HG03378 (cell line): ENCODE data around the gene IL6ST.
"Not testable (repeated sequence)": the region's sequence is repeated elsewhere in the genome, so short reads cannot be mapped to it uniquely, and the experiment has no call there.

ENCODE experiments used
- ATAC-seq: cut with Tn5 transposase; IDR thresholded peaks from one replicate; pipeline ENCODE4 v1.9.1; 2021; ENCODE audit warnings: mild to moderate bottlenecking, moderate library complexity; ENCODE audit not compliant: unreplicated experiment

The IL6ST gene

GRCh38 chr5:55969956-55970355 is 24.8 kb downstream of the IL6ST start:
- ATAC-seq, result no peak

GRCh38 chr5:55966284-55966683 is 28.5 kb downstream of the IL6ST start:
- ATAC-seq, result no peak

GRCh38 chr5:55965525-55965924 is 29.2 kb downstream of the IL6ST start:
- ATAC-seq, result no peak

DNA sequence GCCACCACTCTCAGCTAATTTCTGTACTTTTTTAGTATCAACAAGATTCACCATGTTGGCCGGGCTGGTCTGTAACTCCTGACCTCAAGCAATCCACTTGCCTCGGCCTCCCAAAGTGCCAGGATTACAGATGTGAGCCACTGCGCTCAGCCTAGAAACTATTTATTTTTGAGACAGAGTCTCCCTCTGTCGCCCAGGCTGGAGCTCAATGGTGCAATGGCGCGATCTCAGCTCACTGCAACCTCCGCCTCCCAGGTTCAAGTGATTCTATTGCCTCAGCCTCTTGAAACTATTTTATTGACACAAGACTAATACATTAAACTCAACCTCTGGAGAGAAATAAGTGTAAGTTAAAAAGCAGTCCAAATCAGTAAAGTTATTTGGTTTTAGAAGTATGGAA is 34.0 kb downstream of the IL6ST start:
- no peak for ATAC-seq

DNA sequence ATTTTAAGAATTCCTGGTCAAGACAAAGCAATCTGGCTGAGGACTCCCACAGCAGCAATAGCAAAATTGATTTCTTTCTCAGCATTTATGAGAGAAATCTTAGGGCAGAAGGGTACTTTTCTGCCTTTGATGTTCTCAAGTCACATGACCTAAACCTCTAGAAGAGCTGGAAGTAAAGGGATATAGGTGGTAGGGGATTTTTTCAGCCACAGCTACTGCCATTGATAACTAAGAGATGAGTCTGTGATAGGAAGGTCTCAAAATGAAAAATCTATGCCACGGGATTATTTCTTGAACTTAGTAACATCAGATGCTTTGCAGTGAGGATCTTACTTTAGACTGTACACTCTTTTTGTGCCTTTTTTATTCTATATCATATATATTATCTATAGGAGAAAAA is 35.6 kb downstream of the IL6ST start:
- ATAC-seq, result no peak

DNA sequence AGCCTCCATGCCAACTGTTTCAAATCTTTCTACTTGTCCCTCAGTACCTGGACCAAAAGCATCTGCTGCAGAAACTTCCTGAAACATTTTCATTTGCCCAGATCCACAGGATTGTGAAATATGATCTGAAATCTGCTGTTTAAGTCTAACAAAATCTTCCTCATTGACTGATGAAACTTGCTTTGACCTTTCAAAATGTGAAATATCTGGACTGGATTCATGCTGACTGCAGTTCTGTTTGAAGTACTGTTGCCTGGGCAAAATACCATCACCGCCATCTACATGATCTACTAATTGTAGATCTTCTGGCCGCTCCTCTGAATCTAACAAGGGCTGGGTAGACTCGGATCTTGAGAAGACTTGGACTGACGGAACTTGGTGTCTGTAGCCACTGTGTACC is 53.6 kb downstream of the IL6ST start:
- not testable (repeated sequence) for ATAC-seq

DNA sequence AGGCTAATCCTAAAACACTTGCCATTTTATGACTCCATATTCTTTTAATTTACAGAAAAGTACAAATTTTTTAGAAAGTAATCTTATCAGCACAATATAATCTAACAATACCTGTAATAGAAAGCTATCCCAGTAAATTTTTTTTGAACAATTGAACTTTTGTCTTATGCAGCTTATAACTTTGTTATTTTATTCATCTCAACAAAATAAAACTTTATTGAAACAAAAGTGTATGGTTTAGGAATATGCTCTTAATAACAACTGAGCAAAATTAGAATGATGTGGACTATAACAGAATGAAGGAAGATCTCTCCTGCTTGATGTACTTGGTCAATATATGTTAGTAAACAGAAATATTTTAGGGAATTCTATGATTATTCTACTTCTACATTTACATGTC is 57.2 kb downstream of the IL6ST start:
- not testable (repeated sequence) for ATAC-seq

GRCh38 chr5:55936100-55936693 is 58.6 kb downstream of the IL6ST start:
- no peak for ATAC-seq

DNA sequence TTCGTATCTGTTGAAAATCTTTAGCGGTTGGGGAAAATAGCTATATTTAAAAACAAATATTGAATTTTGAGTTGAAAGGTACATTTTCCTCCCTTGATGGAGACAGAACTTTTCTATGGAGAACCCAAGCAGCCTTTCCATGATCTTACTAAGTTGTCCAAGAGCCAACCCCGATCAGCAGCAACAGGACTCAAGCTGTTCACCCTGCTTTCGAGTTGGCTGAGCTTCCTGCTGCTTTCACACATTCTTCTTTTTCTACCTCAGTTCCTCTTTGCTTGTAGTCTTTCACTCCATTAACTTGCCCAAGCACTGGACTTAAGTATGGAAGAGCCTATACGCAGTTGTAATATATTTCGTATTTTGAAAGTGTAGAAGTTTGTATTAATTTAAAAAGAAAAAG is 59.4 kb downstream of the IL6ST start:
- ATAC-seq, result no peak

DNA sequence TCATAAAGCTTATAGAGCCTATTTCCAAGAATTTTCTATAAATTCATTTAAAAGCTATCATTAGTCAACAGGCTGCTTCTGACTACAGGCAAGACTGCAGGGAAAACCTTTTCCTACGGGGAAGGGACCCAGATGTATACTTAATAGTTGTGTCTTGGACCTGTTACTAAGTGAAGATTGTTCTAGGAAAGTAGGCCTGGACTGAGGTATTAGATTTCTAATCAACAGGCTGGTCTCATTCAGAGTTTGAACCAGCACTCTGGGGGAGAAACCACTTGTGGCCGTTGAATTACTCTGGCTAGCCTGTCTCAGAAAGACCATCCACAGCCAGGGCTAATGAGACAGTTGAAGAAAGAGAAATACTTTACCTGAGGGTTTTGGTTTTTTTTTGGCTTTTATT is 60.0 kb downstream of the IL6ST start:
- ATAC-seq, result no peak

DNA sequence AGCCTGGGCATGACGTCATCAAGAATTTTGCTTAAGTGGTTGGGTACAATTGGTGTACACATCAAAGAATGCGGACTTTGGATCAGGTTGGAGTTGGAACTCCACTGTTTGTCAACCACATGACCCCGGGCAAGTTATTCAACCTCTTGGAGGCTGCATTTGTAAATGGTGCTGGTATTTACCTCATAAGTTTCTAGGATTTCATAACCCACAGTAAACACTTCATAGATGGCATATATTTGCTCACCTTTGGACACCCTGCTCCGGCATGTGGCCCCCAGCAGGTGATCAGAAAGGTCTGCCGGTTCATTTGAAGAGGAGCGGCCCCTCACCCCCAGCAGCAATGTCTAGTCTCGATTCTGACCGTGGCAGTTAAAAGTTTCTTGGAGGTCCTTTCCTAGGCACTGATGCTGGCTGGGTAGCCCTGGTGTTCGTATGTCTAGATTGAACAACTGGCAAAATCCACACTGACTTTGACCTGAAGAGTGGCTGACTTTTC is 60.6 kb downstream of the IL6ST start:
- ATAC-seq, result no peak

DNA sequence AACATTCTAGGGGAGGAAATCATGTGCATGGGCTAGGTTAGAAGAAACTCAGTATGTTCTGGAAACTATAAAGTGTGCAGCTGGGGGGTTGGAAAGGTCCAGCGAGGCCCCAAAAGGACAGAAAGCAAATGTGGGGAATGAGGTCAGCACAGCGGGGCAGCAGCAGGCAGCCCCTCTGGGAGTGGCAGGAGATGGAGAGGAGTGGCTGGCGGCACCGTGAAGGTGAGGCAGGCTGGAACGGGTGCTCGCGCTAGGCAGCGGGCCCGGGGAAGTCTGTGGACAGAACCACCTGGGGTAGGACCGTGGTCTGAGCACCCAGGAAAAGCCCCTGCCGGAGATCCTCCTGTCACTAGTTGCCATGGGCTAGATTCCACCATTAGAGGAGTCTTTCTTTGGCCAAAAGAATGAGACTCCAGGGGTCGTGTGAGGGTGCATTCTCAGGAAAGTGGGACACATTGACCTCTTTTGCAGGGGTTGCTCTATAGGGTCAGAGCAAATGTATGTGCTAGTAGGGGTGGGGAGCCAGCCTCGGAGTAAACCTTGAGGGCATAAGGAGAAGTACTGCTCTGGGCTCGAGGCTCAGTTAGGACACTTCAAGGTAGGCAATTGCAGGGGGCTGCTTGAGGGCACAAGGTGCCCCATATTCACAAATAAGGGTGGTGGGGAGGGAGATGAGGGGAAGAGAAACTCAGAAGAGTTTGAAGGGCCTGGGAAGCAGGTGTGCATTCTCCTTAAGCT is 61.2 kb downstream of the IL6ST start:
- ATAC-seq, result no peak

- no peak for ATAC-seq
These were observed 62.1 kb downstream of the IL6ST start for GRCh38 chr5:55932700-55933099.

DNA sequence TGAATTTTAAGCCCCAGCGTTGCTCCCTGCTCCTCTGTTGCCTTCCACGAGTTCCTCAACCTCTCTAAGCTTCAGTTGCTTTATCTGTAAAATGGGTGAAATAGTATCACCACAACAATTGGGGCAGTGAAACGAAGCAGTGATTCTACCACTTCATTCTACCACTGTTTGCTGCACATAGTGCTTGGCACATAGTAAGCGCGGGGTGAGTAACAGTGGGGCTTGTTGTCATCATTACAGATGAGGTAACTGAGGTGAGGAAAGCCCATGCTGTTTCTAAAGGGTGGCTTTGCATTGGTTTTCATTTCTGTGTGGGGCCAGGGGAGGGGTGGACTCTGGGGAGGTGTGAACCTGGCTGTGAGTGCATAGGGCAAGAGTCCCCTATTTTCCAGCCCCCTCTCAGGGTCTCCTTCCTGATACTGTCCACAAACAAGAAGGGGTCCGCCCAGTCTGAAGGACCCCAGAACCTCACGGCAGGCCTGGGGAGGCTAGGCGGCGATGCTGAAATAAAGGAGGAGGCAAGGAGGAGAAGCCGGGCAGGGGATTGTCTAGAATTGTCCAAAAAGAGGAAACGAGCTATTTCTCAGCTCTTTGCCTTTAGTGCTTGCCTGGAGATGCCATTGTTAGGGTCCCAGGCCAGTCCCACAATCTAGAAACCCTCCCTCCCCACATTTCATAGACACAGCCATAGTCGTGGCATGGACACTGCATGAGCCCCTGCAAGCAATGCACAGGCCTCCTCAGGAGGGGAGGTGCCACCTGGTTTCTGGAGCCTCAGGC is 65.6 kb downstream of the IL6ST start:
- no peak for ATAC-seq

DNA sequence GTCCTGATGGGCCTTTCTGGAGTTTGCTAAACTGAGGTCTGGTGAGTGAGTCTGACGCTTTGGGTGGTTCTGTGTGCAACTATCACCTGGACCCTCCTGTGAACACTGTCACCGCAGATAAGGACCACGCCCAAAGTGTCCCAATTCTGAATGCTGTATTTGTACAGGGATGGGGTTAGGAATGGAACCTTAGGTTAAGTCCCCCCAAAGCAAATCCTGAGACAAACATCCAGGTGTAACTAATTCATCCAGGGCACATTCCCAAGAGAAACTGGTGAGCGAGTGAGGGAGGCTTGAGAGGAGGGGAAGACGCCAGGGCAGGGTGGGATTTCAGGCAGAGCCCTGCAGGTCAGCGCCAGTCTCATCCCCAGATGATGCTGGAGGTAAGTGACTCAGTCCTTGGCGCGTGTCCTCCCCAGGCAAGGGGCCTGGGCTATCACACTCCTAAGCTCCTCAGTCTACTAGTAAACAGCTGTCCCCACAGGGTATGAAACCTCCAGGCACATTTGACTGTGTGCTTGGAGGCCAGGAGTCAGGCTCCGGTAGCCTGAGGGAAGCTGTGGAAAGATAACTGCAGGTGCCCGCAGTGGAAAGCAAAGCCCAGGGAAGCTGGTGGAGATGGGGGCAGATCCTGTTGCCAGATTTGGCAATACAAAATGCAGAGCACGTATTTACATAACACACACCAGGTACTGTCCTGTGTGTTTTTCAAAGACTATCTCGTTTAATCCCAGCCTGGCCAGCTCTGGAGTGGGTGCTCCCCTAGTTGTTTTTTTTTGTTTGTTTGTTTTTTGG is 66.7 kb downstream of the IL6ST start:
- no peak for ATAC-seq

DNA sequence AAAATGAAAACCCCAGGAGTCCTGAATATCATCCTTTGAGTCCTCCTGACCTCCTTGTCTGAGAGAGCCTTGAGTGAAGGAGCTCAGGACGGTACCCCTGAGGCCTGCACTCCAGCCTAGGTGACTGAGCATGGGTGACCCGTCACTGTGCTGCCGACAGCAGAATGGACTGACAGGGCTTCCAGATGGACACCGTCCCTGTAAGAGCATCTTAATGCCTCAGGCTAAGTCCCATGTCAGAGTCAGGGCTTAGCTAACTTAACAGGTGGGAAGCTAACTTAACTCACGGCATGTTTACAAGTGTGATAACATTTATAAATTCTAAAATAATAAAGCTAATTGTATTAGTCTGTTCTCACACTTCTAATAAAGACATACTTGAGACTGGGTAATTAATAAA is 68.3 kb downstream of the IL6ST start:
- ATAC-seq, result no peak

DNA sequence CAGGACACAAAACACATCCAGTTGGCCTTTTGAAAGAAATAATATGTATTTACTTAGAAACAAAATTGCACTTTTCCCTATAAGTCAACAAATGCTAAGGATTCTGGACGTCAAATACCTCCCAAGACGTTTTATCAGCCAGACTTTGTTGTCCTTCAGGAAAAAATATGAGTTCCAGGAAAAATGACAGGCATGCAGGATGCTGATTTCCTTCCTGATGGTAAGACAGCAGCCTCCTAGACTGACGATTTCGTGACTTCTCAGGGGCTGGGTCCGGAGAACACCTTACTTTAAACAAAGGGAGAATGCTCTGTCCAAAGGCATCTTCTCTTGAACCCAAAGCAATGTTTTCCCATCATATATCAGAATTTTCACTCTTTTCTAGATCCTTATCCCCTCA is 69.1 kb downstream of the IL6ST start:
- ATAC-seq, result no peak

DNA sequence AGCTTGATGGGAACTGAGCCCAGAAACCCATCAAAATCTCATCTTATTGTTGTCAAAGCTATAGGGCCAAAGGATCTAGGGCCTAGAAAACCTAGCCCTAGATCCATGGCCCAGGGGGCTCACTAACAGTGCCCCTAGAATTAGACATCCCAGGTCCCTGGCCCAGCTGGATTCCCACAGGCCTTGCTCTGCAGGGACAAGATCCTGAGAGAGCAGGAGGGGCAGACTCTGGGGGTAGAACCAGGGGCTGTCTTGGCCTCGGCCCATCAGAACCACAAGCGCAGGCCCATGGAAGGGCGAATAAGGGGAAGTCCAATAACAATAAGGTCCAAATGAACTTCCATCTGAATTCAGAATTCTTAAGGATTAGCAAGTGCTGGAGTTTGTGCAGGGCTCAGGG is 69.6 kb downstream of the IL6ST start:
- no peak for ATAC-seq

DNA sequence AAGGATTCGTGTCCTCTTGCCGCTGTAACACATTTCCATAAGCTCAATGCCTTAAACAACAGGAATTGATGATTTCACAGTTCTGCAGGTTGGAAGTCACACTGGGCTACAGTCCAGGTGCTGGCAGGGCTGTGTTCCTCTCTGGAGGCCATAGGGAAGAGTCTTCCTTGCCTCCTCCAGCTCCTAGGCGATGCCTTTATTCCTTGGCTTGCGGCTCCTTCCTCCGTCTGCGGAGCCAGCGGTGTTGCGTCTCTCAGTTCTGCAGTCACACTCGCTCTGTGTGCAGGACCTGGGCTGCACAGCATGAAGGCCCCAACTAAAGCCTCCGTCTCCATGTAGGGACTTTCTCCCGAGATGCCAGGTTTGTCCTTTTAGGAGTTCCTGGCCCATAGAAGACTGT is 70.0 kb downstream of the IL6ST start:
- no peak for ATAC-seq

DNA sequence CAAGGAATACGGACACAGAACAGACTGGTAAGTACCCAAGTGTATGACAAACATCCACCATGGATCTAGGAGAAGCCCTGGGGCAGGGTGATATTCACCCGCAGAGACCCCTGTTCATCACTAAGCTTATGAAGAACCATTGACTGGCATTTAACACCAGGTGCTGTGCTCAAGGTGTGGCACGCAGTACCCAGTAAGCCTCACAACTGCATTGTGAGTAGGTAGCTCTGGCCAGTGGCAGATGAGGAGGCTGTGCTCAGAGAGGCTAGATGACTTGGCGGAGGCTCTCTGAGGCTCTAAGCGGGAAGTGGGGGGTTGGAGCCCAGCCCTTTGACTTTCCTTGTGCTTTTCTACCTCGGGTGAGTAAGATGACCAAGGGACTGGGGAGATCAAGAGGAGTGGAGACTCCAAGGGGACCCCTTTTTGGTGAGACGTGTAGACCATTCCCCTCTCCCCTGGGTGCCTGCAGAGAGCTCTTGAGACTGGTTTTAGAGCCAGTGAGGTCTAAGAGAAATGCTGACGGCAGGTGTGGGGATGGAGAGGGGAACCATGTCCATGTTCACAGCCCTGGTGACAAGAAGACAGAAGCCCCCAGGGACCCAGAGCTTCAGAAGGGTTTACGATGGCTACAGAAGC is 70.8 kb downstream of the IL6ST start:
- no peak for ATAC-seq
